DOHH2 (cell line): Measurements from ENCODE around the gene GATC.

Experiments used
- CTCF ChIP-seq: fragments of 200-600 bp; sonication (generic); IDR thresholded peaks from one replicate; pipeline ENCODE4 v1.5.1; 2014; ENCODE audit warnings: antibody characterized with exemption, mild to moderate bottlenecking, low read depth, low read length; ENCODE audit not compliant: poor library complexity, severe bottlenecking
- EZH2phosphoT487 ChIP-seq: fragments of 200-600 bp; sonication (generic); IDR thresholded peaks from 2 replicates; pipeline ENCODE4 v1.6.1; 2017; ENCODE audit warnings: borderline replicate concordance, mild to moderate bottlenecking, antibody characterized with exemption, low read length, moderate library complexity, mixed read lengths

- TF ChIP-seq CTCF, result no peak
- TF ChIP-seq EZH2phosphoT487, result no peak
Observed at GRCh38 chr12:120508537-120508936, 62.3 kb downstream of the GATC start.
